K562 (cell line): ENCODE data around the gene ARAF. TPM values are rescaled to one million over a fixed set of nuclear protein-coding genes. Genes with fewer than 3 reads are reported as not detected.
A peak's percentile ranks its signal among the peaks of the same experiment; 100 is the strongest.

Source experiments
- polyA plus RNA-seq, 8 experiments: library from polyadenylated mRNA; depleted of rRNA in 4 of 8; stranded (reverse) in 5 of 8; unstranded in 3 of 8; fragments of >200 nt; fragmentation: Nextera tagmentation in 2 of 8; fragmentation: Illumina TruSeq in 1 of 8; extraction: Ambion mirVana in 2 of 8; extraction: Trizol in 1 of 8; gene quantifications; 2 replicates each; pipeline versions ENCODE4 v1.2.1 to v1.2.3, GENCODE V29; 2011 to 2014; ENCODE audit warnings: inconsistent platforms in 1 of 8, missing spikeins in 1 of 8
- total RNA-seq, 7 experiments: library from RNA; depleted of rRNA in 6 of 7; stranded (reverse); fragments of >200 nt in 6 of 7; fragmentation: Illumina TruSeq in 2 of 7; extraction: Trizol in 2 of 7; gene quantifications; 2 replicates each; pipeline versions ENCODE4 v1.2.1 to v1.2.3, GENCODE V29; 2011 to 2021; ENCODE audit warnings: low replicate concordance in 1 of 7
- TF ChIP-seq, protein P1 (sequence below), 2 experiments: fragments of 450-650 bp; conservative IDR thresholded peaks; 2 replicates each; pipeline ENCODE4 v1.6.1; 2017; ENCODE audit warnings: mild to moderate bottlenecking in 2 of 2, moderate library complexity in 2 of 2
- TF ChIP-seq, protein P2 (sequence below): fragments of 200-600 bp; sonication (generic); IDR thresholded peaks from one replicate; pipeline ENCODE4 v1.6.1; 2012; ENCODE audit warnings: mild to moderate bottlenecking, low read depth, low read length, inconsistent platforms

ARAF gene
- total and polyA plus RNA-seq, 9 of the 15 experiments (the other 6 are each of a cell fraction or from before 2014, with no cell fraction given), result 5.5 to 70.0 (median 29.4) TPM

DNA sequence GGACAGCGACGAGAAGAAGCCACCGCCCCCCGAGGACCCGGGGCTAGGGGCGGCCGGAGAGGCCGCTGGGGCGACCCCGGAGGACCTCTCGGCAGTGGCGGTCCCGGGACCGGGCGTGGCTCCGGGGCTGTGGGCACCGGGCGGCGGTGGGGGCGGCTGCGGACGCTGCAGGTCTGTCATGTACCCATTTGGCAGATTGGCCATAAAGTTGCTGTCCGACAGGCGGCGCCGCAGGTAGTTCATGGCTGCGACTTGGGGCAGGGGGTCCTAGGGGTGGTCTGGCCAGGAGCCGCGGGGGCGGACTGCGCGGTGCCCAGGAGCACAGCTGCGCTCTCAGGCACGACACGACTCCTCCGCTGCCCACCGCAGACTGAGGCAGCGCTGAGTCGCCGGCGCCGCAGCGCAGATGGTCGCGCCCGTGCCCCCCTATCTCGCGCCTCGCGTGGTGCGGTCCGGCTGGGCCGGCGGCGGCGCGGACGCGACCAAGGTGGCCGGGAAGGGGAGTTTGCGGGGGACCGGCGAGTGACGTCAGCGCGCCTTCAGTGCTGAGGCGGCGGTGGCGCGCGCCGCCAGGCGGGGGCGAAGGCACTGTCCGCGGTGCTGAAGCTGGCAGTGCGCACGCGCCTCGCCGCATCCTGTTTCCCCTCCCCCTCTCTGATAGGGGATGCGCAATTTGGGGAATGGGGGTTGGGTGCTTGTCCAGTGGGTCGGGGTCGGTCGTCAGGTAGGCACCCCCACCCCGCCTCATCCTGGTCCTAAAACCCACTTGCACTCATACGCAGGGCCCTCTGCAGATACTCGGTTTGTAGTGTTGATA, 58.7 kb downstream of the ARAF start, which contains the start of gene SYN1 (continued):
- TF ChIP-seq, protein P1, sequence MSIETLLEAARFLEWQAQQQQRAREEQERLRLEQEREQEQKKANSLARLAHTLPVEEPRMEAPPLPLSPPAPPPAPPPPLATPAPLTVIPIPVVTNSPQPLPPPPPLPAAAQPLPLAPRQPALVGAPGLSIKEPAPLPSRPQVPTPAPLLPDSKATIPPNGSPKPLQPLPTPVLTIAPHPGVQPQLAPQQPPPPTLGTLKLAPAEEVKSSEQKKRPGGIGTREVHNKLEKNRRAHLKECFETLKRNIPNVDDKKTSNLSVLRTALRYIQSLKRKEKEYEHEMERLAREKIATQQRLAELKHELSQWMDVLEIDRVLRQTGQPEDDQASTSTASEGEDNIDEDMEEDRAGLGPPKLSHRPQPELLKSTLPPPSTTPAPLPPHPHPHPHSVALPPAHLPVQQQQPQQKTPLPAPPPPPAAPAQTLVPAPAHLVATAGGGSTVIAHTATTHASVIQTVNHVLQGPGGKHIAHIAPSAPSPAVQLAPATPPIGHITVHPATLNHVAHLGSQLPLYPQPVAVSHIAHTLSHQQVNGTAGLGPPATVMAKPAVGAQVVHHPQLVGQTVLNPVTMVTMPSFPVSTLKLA (conservative IDR thresholded peaks at IDR 0.05), result peak; percentile 50 to 86; a peak in 3 of 4 replicates
- TF ChIP-seq, protein P2, sequence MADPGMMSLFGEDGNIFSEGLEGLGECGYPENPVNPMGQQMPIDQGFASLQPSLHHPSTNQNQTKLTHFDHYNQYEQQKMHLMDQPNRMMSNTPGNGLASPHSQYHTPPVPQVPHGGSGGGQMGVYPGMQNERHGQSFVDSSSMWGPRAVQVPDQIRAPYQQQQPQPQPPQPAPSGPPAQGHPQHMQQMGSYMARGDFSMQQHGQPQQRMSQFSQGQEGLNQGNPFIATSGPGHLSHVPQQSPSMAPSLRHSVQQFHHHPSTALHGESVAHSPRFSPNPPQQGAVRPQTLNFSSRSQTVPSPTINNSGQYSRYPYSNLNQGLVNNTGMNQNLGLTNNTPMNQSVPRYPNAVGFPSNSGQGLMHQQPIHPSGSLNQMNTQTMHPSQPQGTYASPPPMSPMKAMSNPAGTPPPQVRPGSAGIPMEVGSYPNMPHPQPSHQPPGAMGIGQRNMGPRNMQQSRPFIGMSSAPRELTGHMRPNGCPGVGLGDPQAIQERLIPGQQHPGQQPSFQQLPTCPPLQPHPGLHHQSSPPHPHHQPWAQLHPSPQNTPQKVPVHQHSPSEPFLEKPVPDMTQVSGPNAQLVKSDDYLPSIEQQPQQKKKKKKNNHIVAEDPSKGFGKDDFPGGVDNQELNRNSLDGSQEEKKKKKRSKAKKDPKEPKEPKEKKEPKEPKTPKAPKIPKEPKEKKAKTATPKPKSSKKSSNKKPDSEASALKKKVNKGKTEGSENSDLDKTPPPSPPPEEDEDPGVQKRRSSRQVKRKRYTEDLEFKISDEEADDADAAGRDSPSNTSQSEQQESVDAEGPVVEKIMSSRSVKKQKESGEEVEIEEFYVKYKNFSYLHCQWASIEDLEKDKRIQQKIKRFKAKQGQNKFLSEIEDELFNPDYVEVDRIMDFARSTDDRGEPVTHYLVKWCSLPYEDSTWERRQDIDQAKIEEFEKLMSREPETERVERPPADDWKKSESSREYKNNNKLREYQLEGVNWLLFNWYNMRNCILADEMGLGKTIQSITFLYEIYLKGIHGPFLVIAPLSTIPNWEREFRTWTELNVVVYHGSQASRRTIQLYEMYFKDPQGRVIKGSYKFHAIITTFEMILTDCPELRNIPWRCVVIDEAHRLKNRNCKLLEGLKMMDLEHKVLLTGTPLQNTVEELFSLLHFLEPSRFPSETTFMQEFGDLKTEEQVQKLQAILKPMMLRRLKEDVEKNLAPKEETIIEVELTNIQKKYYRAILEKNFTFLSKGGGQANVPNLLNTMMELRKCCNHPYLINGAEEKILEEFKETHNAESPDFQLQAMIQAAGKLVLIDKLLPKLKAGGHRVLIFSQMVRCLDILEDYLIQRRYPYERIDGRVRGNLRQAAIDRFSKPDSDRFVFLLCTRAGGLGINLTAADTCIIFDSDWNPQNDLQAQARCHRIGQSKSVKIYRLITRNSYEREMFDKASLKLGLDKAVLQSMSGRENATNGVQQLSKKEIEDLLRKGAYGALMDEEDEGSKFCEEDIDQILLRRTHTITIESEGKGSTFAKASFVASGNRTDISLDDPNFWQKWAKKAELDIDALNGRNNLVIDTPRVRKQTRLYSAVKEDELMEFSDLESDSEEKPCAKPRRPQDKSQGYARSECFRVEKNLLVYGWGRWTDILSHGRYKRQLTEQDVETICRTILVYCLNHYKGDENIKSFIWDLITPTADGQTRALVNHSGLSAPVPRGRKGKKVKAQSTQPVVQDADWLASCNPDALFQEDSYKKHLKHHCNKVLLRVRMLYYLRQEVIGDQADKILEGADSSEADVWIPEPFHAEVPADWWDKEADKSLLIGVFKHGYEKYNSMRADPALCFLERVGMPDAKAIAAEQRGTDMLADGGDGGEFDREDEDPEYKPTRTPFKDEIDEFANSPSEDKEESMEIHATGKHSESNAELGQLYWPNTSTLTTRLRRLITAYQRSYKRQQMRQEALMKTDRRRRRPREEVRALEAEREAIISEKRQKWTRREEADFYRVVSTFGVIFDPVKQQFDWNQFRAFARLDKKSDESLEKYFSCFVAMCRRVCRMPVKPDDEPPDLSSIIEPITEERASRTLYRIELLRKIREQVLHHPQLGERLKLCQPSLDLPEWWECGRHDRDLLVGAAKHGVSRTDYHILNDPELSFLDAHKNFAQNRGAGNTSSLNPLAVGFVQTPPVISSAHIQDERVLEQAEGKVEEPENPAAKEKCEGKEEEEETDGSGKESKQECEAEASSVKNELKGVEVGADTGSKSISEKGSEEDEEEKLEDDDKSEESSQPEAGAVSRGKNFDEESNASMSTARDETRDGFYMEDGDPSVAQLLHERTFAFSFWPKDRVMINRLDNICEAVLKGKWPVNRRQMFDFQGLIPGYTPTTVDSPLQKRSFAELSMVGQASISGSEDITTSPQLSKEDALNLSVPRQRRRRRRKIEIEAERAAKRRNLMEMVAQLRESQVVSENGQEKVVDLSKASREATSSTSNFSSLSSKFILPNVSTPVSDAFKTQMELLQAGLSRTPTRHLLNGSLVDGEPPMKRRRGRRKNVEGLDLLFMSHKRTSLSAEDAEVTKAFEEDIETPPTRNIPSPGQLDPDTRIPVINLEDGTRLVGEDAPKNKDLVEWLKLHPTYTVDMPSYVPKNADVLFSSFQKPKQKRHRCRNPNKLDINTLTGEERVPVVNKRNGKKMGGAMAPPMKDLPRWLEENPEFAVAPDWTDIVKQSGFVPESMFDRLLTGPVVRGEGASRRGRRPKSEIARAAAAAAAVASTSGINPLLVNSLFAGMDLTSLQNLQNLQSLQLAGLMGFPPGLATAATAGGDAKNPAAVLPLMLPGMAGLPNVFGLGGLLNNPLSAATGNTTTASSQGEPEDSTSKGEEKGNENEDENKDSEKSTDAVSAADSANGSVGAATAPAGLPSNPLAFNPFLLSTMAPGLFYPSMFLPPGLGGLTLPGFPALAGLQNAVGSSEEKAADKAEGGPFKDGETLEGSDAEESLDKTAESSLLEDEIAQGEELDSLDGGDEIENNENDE, result no peak
